Ovary (tissue), 9 donors: Measurements from ENCODE around the gene ANKRD33B. TPM values are rescaled to one million over a fixed set of nuclear protein-coding genes. Genes with fewer than 3 reads are reported as not detected.

Experiments
- DNase-seq, 5 donors: peaks; one replicate each; pipeline ENCODE4 v3.0.0-alpha.2; 2019 to 2020
- H3K27ac ChIP-seq, 2 donors: fragments of 200-600 bp; one replicate each; pipeline versions ENCODE4 v1.5.1 to v1.8.0; 2019 to 2022
- H3K27me3 ChIP-seq: fragments of 200-600 bp; one replicate; pipeline ENCODE4 v1.8.0; 2022
- H3K36me3 ChIP-seq: fragments of 200-600 bp; sonication (generic); one replicate; pipeline ENCODE4 v1.5.1; 2019
- H3K4me1 ChIP-seq: one replicate; pipeline ENCODE4 v1.8.1; 2013; ENCODE audit warnings: mild to moderate bottlenecking, moderate library complexity; ENCODE audit not compliant: insufficient read depth
- H3K4me3 ChIP-seq: fragments of 200-600 bp; sonication (generic); one replicate; pipeline ENCODE4 v1.5.1; 2017
- H3K9me3 ChIP-seq, 2 donors: fragments of 200-600 bp in 1 of 2; sonication (generic) in 1 of 2; one replicate each; pipeline versions ENCODE4 v1.5.1 to v1.8.1; 2013 to 2019; ENCODE audit warnings: mild to moderate bottlenecking in 1 of 2, moderate library complexity in 1 of 2
- EP300 ChIP-seq: sonication (generic); formaldehyde crosslinking; IDR thresholded peaks from one replicate; pipeline ENCODE4 v1.6.1; 2017; ENCODE audit warnings: antibody characterized with exemption
- POLR2A ChIP-seq: fragments of 450-650 bp; IDR thresholded peaks from one replicate; pipeline ENCODE4 v1.6.1; 2017; ENCODE audit warnings: antibody characterized with exemption, mild to moderate bottlenecking, moderate library complexity
- WGBS, 3 donors: extraction: QIAGEN DNeasy Blood & Tissue Kit in 1 of 3; methylation state at CpG; one replicate each; pipeline versions ENCODE4 v1.1.5 to v1.1.7; 2013 to 2017; 5-methylcytosine and 5-hydroxymethylcytosine counted together
- intact Hi-C, 4 donors: fragments of 100-400 bp; cut with DNase I; formaldehyde crosslinking; loops; one replicate each; pipeline versions ENCODE4 v1.11.0 to v1.15.1; 2022 to 2023
- polyA plus RNA-seq, 2 donors: library from polyadenylated mRNA; stranded (reverse); fragments of 200-250 nt in 1 of 2; fragments of 350-450 nt in 1 of 2; fragmentation: Illumina TruSeq in 1 of 2; extraction: RNeasy Lipid Tissue Mini Kit (QIAGEN cat#74804) in 1 of 2; gene quantifications; one replicate each; pipeline ENCODE4 v1.2.3, GENCODE V29; 2013 to 2014
- total RNA-seq, 7 donors: library from RNA; depleted of rRNA in 2 of 7; stranded (reverse); fragments of >200 nt in 2 of 7; fragmentation: NEBNext Ultra II Directional in 3 of 7; extraction: Animal tissue kit (Norgen Biotek cat#: 25700) in 3 of 7; gene quantifications; one replicate each; pipeline versions ENCODE4 v1.1.0 to v1.2.4, GENCODE V29; 2016 to 2023
- TF ChIP-seq, protein P1 (sequence below), 3 donors: fragments of 450-650 bp in 2 of 3; fragments of 200-600 bp in 1 of 3; IDR thresholded peaks; one replicate each; pipeline versions ENCODE4 v1.5.1 to v1.8.0; 2016 to 2022; ENCODE audit warnings: antibody characterized with exemption in 3 of 3, mild to moderate bottlenecking in 1 of 3
- donor health status: DM: no; HTN: no; CAD: no; lungs with moderate emphysema.
- donor health status: DM: no; HTN: no; CAD: no.
- donor health status: Bipolar disorder and iron deficiency.
- donor health status: DM: yes; HTN: yes; CAD: no.
- donor health status: DM: no; HTN: no; CAD: no.
- donor health status: DM: yes; HTN: yes; CAD: no.

The ANKRD33B gene
- total and polyA plus RNA-seq, 9 donors = 0.65 to 13.3 (median 1.9) TPM

DNA sequence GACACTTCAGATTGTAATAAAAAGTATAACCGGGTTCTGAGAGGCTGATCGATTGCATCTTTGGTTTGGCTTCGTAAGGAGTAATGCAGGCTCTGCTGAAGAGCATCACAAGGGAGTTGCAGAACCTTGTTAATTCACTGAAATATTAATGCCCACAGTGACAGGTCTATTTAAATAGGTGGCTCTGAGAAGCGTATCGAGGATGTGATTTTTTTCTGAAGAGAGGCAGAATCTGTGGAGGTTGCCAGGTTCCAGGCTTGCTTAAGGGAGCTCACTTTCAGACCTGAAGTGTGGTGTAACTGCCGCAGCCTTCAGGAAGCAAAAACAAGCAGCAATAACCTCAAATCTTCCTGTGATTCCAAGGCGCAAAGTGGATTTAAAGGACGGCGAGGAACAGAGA is 80.3 kb downstream of the ANKRD33B start:
- H3K4me3 ChIP-seq = no peak overlapping the region
- WGBS, 3 donors = 54 to 74% (median 57%) methylated on average over 9 of the region's 9 CpGs
- H3K4me1 ChIP-seq = no peaks in the 10 kb centered on the region
- intact Hi-C loops = no loop called here
- H3K9me3 ChIP-seq = no peaks in the 10 kb centered on the region
- no peak for TF ChIP-seq POLR2A
- TF ChIP-seq, protein P1, sequence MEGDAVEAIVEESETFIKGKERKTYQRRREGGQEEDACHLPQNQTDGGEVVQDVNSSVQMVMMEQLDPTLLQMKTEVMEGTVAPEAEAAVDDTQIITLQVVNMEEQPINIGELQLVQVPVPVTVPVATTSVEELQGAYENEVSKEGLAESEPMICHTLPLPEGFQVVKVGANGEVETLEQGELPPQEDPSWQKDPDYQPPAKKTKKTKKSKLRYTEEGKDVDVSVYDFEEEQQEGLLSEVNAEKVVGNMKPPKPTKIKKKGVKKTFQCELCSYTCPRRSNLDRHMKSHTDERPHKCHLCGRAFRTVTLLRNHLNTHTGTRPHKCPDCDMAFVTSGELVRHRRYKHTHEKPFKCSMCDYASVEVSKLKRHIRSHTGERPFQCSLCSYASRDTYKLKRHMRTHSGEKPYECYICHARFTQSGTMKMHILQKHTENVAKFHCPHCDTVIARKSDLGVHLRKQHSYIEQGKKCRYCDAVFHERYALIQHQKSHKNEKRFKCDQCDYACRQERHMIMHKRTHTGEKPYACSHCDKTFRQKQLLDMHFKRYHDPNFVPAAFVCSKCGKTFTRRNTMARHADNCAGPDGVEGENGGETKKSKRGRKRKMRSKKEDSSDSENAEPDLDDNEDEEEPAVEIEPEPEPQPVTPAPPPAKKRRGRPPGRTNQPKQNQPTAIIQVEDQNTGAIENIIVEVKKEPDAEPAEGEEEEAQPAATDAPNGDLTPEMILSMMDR (IDR thresholded peaks at IDR 0.05) = no peak
- no peak for TF ChIP-seq EP300
- no peaks in the 10 kb centered on the region for H3K27me3 ChIP-seq
- H3K27ac ChIP-seq = no peak overlapping the region
- no peaks in the 10 kb centered on the region for H3K36me3 ChIP-seq
- no peak for DNase-seq

DNA sequence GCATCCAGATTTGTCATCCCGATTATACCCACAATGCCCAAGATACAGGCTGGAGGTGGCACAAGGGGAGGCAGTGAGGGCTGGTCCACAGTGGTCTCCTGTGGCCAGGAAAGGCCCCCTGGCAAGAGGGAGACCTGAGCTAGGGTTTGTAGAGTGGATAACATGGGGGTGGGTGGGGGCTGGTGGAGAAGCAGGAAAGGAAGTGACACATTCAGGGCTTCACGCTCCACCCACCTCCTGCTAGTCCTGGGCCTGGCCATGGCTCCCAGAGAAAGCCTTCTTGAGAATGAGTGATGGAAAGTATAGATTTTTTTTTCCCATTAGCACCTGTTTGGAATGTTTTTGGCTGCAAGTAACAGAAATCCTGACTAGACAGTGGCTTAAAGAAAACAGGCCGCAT is 81.3 kb downstream of the ANKRD33B start:
- no peaks in the 10 kb centered on the region for H3K9me3 ChIP-seq
- intact Hi-C loops = no loop called here
- DNase-seq = no peak
- no peak overlapping the region for H3K4me3 ChIP-seq
- TF ChIP-seq POLR2A = no peak
- TF ChIP-seq, protein P1 (IDR thresholded peaks at IDR 0.05) = no peak
- TF ChIP-seq EP300 = no peak
- 89 to 98% (median 92%) methylated on average over 3 of the region's 3 CpGs for WGBS, 3 donors
- no peak overlapping the region for H3K27ac ChIP-seq
- no peaks in the 10 kb centered on the region for H3K36me3 ChIP-seq
- H3K4me1 ChIP-seq = no peaks in the 10 kb centered on the region
- H3K27me3 ChIP-seq = no peaks in the 10 kb centered on the region

DNA sequence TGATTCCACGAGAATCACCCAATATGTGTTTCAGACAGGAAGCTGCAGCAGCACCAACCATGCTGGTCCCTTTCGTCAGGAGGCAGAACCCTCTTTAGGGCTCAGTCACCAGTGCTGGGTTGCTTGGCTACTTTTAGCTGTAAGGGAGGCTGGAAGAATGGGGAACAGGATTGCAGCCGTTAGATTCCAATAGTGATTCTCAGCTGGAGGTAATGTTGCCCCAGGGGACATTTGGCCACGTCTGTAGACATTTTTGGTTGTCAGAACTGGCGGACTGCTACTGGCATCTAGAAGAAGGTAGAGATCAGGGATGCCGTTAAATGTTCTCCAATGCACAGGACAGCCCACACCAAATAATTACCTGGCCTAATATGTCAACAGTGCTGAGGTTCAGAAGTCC is 81.8 kb downstream of the ANKRD33B start:
- no peaks in the 10 kb centered on the region for H3K36me3 ChIP-seq
- WGBS, 3 donors = 77 to 85% (median 83%) methylated on average over 6 of the region's 6 CpGs
- TF ChIP-seq EP300 (no peak), POLR2A (no peak)
- TF ChIP-seq, protein P1 (IDR thresholded peaks at IDR 0.05) = no peak
- H3K27me3 ChIP-seq = no peaks in the 10 kb centered on the region
- H3K4me1 ChIP-seq = no peaks in the 10 kb centered on the region
- no peaks in the 10 kb centered on the region for H3K9me3 ChIP-seq
- intact Hi-C loops = no loop called here
- no peak overlapping the region for H3K27ac ChIP-seq
- no peak for DNase-seq
- H3K4me3 ChIP-seq = no peak overlapping the region

DNA sequence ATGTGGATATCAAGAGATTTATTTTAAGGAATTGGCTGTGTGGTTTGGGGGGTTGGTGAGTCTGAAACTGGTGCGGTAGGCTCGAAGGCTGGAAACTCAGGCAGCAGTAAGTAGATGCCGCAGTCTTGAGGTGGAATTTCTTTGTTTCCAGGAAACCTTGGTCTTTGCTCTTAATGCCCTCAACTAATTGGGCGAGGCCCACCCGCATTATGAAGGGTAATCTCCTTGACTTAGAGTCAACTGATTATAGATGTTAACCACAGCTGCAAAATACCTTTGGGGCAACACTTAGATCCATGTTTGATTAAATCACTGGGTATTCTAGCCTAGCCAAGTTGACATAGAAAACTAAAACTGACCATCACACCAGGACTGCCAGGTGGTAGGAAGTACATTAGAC is 83.8 kb downstream of the ANKRD33B start:
- Histone ChIP-seq H3K27me3 (no peaks in the 10 kb centered on the region), H3K4me3 (no peak overlapping the region), H3K4me1 (no peaks in the 10 kb centered on the region), H3K9me3 (no peaks in the 10 kb centered on the region), H3K27ac (no peak overlapping the region), H3K36me3 (no peaks in the 10 kb centered on the region)
- no peak for DNase-seq
- no peak for TF ChIP-seq POLR2A
- TF ChIP-seq EP300 = no peak
- TF ChIP-seq, protein P1 (IDR thresholded peaks at IDR 0.05) = no peak
- 92 to 97% (median 97%) methylated on average over 5 of the region's 5 CpGs for WGBS, 3 donors
- intact Hi-C loops = no loop called here
